CD14-positive monocyte (primary cell): Measurements from ENCODE around the gene KIF26A. TPM values are rescaled to one million over a fixed set of nuclear protein-coding genes. Genes with fewer than 3 reads are reported as not detected.

Experiments used
- DNase-seq, 3 donors: peaks; one replicate each; pipeline ENCODE4 v3.0.0-alpha.2; 2011 to 2022
- H2AFZ ChIP-seq: 2 replicates; pipeline ENCODE4 v1.6.0; 2012; ENCODE audit warnings: mild to moderate bottlenecking, low read depth, low read length, inconsistent platforms; ENCODE audit not compliant: insufficient read depth, poor library complexity, severe bottlenecking
- H3K27ac ChIP-seq, 2 donors: 1 replicate in 1 of 2; 2 replicates in 1 of 2; pipeline ENCODE4 v1.5.1; 2012 to 2013; ENCODE audit warnings: low read length in 2 of 2, control low read depth in 1 of 2, inconsistent platforms in 1 of 2, low read depth in 1 of 2, mild to moderate bottlenecking in 1 of 2
- H3K27me3 ChIP-seq, 2 donors: one replicate each; pipeline versions ENCODE4 v1.6.0 to v1.6.1; 2011 to 2013; ENCODE audit warnings: low read length in 2 of 2; ENCODE audit not compliant: control insufficient read depth in 2 of 2, insufficient read depth in 2 of 2
- H3K36me3 ChIP-seq, 2 donors: replicated peaks in 1 of 2; 1 replicate in 1 of 2; 2 replicates in 1 of 2; pipeline versions ENCODE4 v1.5.1 to v1.6.1; 2012 to 2013; ENCODE audit warnings: low read length in 2 of 2, control low read depth in 1 of 2, inconsistent platforms in 1 of 2, mild to moderate bottlenecking in 1 of 2; ENCODE audit not compliant: insufficient read depth in 2 of 2, control insufficient read depth in 1 of 2
- H3K4me1 ChIP-seq, 2 donors: 1 replicate in 1 of 2; 2 replicates in 1 of 2; pipeline versions ENCODE4 v1.5.1 to v1.6.1; 2012 to 2013; ENCODE audit warnings: low read length in 2 of 2, control low read depth in 1 of 2, inconsistent platforms in 1 of 2, mild to moderate bottlenecking in 1 of 2, moderate library complexity in 1 of 2; ENCODE audit not compliant: insufficient read depth in 2 of 2, control insufficient read depth in 1 of 2
- H3K4me2 ChIP-seq: replicated peaks from 2 replicates; pipeline ENCODE3; 2012; ENCODE audit warnings: low read length, moderate library complexity, mild to moderate bottlenecking; ENCODE audit not compliant: poor library complexity, severe bottlenecking; ENCODE audit errors: extremely low read depth
- H3K4me3 ChIP-seq, 3 experiments: fragments of 200-600 bp in 1 of 3; sonication (generic) in 1 of 3; replicated peaks in 1 of 3; 1 replicate in 2 of 3; 2 replicates in 1 of 3; pipeline ENCODE4 v1.5.1; 2011 to 2013; ENCODE audit warnings: low read length in 3 of 3, mild to moderate bottlenecking in 3 of 3, control low read depth in 2 of 3, low read depth in 2 of 3, inconsistent platforms in 1 of 3, moderate library complexity in 1 of 3
- H3K79me2 ChIP-seq: 2 replicates; pipeline ENCODE4 v1.6.0; 2012; ENCODE audit warnings: mild to moderate bottlenecking, control low read depth, inconsistent platforms, low read length, moderate library complexity; ENCODE audit not compliant: insufficient read depth
- H3K9ac ChIP-seq: 2 replicates; pipeline ENCODE4 v1.6.0; 2017; ENCODE audit warnings: low read length, mild to moderate bottlenecking; ENCODE audit not compliant: insufficient read depth, poor library complexity, severe bottlenecking
- H3K9me3 ChIP-seq, 2 donors: replicated peaks in 1 of 2; 1 replicate in 1 of 2; 2 replicates in 1 of 2; pipeline versions ENCODE4 v1.5.1 to v1.6.1; 2012 to 2013; ENCODE audit warnings: low read length in 2 of 2, control low read depth in 1 of 2; ENCODE audit not compliant: control insufficient read depth in 1 of 2, insufficient read depth in 1 of 2
- H4K20me1 ChIP-seq: 2 replicates; pipeline ENCODE4 v1.6.0; 2012; ENCODE audit warnings: mild to moderate bottlenecking, low read length, control low read depth, moderate library complexity; ENCODE audit not compliant: insufficient read depth
- H3K27ac Mint-ChIP-seq, 7 donors: one replicate each; pipeline ENCODE4 v1.8.0; 2020; ENCODE audit warnings: mild to moderate bottlenecking in 7 of 7, mixed read lengths in 7 of 7, moderate library complexity in 6 of 7, inconsistent platforms in 2 of 7
- H3K27me3 Mint-ChIP-seq, 3 donors: one replicate each; pipeline ENCODE4 v1.8.0; 2021 to 2022; ENCODE audit warnings: low read depth in 3 of 3, mild to moderate bottlenecking in 3 of 3, mixed read lengths in 3 of 3, moderate library complexity in 3 of 3, inconsistent platforms in 1 of 3
- H3K36me3 Mint-ChIP-seq, 2 donors: one replicate each; pipeline ENCODE4 v1.8.0; 2020; ENCODE audit warnings: mixed read lengths in 2 of 2, inconsistent platforms in 1 of 2, mild to moderate bottlenecking in 1 of 2
- H3K4me1 Mint-ChIP-seq: one replicate; pipeline ENCODE4 v1.8.0; 2020; ENCODE audit warnings: mild to moderate bottlenecking, mixed read lengths
- H3K4me3 Mint-ChIP-seq, 2 donors: one replicate each; pipeline ENCODE4 v1.8.0; 2020; ENCODE audit warnings: mild to moderate bottlenecking in 2 of 2, mixed read lengths in 2 of 2, moderate library complexity in 1 of 2
- H3K9me3 Mint-ChIP-seq, 7 donors: one replicate each; pipeline ENCODE4 v1.8.0; 2020 to 2022; ENCODE audit warnings: mixed read lengths in 7 of 7, mild to moderate bottlenecking in 6 of 7, moderate library complexity in 6 of 7, inconsistent platforms in 2 of 7
- WGBS: methylation state at CpG from one replicate; pipeline ENCODE4 v1.1.5; 2013; ENCODE audit warnings: missing lambda C conversion rate; ENCODE audit not compliant: insufficient coverage; 5-methylcytosine and 5-hydroxymethylcytosine counted together
- intact Hi-C, 2 donors: fragments of 100-400 bp; cut with micrococcal nuclease; formaldehyde crosslinking; loops; one replicate each; pipeline versions ENCODE4 v1.15.0 to v1.15.1; 2023
- polyA plus RNA-seq, 3 donors: library from polyadenylated mRNA; depleted of rRNA in 1 of 3; unstranded in 2 of 3; stranded (reverse) in 1 of 3; fragments of 300-500 nt in 2 of 3; fragments of >200 nt in 1 of 3; fragmentation: Illumina TruSeq in 2 of 3; gene quantifications; 1 replicate in 2 of 3; 2 replicates in 1 of 3; pipeline ENCODE4 v1.2.3, GENCODE V29; 2012 to 2021
- TF ChIP-seq, protein P1 (sequence below): fragments of 200-600 bp; IDR thresholded peaks from one replicate; pipeline ENCODE4 v1.8.0; 2022; ENCODE audit warnings: antibody characterized with exemption, mild to moderate bottlenecking

The KIF26A gene
- polyA plus RNA-seq, 3 donors = not detected

DNA sequence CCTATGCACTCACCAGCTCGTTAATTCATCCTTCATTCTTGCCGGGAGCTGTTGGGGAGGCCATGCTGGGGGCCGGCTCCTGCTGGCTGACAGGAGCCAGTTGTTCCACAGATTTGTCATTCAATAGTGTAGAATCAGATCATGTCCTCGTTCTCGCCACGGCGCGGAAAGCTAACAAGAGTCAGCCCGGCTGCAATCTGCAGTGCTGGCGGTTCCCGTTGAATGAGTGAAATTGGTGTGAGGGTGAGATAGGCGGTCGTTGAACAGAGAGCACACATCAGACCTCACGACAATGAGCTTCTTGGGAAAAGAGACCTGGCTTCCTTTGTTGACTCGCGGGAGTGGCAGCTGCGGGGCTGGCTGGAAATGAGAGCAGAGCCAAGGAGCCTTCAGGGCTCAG lies 57.5 kb downstream of the KIF26A start:
- TF ChIP-seq, protein P1, sequence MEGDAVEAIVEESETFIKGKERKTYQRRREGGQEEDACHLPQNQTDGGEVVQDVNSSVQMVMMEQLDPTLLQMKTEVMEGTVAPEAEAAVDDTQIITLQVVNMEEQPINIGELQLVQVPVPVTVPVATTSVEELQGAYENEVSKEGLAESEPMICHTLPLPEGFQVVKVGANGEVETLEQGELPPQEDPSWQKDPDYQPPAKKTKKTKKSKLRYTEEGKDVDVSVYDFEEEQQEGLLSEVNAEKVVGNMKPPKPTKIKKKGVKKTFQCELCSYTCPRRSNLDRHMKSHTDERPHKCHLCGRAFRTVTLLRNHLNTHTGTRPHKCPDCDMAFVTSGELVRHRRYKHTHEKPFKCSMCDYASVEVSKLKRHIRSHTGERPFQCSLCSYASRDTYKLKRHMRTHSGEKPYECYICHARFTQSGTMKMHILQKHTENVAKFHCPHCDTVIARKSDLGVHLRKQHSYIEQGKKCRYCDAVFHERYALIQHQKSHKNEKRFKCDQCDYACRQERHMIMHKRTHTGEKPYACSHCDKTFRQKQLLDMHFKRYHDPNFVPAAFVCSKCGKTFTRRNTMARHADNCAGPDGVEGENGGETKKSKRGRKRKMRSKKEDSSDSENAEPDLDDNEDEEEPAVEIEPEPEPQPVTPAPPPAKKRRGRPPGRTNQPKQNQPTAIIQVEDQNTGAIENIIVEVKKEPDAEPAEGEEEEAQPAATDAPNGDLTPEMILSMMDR = no peak
- peaks cover 0 to 4% of the 10 kb centered on the region in 2 donors for H3K4me1 ChIP-seq
- H3K36me3 Mint-ChIP-seq = no peaks in the 10 kb centered on the region
- no peak overlapping the region for H3K4me2 ChIP-seq
- no peaks in the 10 kb centered on the region for H4K20me1 ChIP-seq
- no peak for DNase-seq
- no peaks in the 10 kb centered on the region for H3K79me2 ChIP-seq
- no peaks in the 10 kb centered on the region for H3K9me3 ChIP-seq
- peaks cover 0 to 5% (median 2%) of the 10 kb centered on the region in 3 donors for H3K27me3 Mint-ChIP-seq
- no peak overlapping the region for H2AFZ ChIP-seq
- 65% methylated on average over 17 of the region's 17 CpGs for WGBS
- H3K27me3 ChIP-seq = no peaks in the 10 kb centered on the region
- peak overlapping the region in 2 of 7 donors; percentile 11 to 63 for H3K27ac Mint-ChIP-seq
- peaks cover 10% of the 10 kb centered on the region for H3K4me1 Mint-ChIP-seq
- H3K27ac ChIP-seq = no peak overlapping the region
- no peak overlapping the region for H3K9ac ChIP-seq
- no peaks in the 10 kb centered on the region for H3K36me3 ChIP-seq
- no peak overlapping the region for H3K4me3 Mint-ChIP-seq
- no peak overlapping the region for H3K4me3 ChIP-seq
- H3K9me3 Mint-ChIP-seq = peaks cover 0 to 1% (median 0%) of the 10 kb centered on the region in 7 donors
- intact Hi-C loops = no loop called here

DNA sequence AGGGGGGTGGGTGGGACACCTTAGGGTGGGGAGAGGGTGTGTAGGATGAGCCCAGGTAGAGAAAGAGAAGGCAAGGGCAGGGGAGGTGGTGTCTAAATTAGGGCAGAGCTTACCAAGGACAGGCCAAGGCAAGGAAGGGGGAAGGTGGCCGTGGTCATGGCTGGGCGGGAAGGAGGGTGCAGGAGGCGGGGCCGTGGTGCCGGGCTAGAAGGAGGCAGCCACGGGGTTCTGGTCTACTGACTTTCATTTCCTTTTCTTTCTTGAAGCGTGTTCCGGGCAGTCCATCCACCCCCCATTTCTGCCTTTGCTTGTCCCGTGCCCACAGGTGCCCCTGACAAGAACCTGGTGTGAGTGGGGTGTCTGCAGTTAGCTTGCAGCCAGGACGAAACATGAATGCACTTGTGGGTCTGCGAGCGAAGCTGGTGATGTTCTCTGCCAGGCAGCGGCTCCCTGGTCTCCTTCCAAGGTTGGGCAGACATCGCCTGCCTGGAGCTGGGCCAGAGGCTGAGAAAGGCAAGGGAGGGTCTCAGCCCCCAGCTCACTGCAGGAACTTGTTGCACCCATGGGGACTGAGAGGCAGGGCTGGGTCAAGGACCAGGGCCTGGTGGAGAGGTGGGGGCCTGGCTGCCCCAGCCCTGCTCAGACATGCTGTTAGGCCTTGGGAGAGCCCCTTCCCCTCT lies 58.2 kb downstream of the KIF26A start:
- Histone ChIP-seq H3K4me1 (peaks cover 0 to 4% of the 10 kb centered on the region in 2 donors), H3K9ac (no peak overlapping the region), H2AFZ (peak overlapping the region; percentile 35), H4K20me1 (no peaks in the 10 kb centered on the region), H3K9me3 (no peaks in the 10 kb centered on the region), H3K36me3 (no peaks in the 10 kb centered on the region), H3K27me3 (no peaks in the 10 kb centered on the region), H3K27ac (no peak overlapping the region), H3K79me2 (no peaks in the 10 kb centered on the region), H3K4me2 (no peak overlapping the region), H3K4me3 (no peak overlapping the region)
- Mint-ChIP-seq H3K4me3 (peak overlapping the region in 1 of 2 donors; percentile 6), H3K9me3 (peaks cover 0 to 1% (median 0%) of the 10 kb centered on the region in 7 donors), H3K4me1 (peaks cover 10% of the 10 kb centered on the region), H3K36me3 (no peaks in the 10 kb centered on the region), H3K27me3 (peaks cover 2 to 5% (median 2%) of the 10 kb centered on the region in 3 donors), H3K27ac (peak overlapping the region in 1 of 7 donors; percentile 12)
- intact Hi-C loops = no loop called here
- 56% methylated on average over 10 of the region's 14 CpGs for WGBS
- no peak for DNase-seq
- TF ChIP-seq, protein P1 = no peak
